ENCODE measurements around the gene RAB10. TPM values are rescaled to one million over a fixed set of nuclear protein-coding genes. Genes with fewer than 3 reads are reported as not detected.
A peak's percentile ranks its signal among the peaks of the same experiment; 100 is the strongest.
"Not testable (repeated sequence)": the region's sequence is repeated elsewhere in the genome, so short reads cannot be mapped to it uniquely, and the experiment has no call there.

The RAB10 gene
- total RNA-seq, 4 donors from 2014 or later, result 61.9 to 95.6 (median 85.1) TPM

DNA sequence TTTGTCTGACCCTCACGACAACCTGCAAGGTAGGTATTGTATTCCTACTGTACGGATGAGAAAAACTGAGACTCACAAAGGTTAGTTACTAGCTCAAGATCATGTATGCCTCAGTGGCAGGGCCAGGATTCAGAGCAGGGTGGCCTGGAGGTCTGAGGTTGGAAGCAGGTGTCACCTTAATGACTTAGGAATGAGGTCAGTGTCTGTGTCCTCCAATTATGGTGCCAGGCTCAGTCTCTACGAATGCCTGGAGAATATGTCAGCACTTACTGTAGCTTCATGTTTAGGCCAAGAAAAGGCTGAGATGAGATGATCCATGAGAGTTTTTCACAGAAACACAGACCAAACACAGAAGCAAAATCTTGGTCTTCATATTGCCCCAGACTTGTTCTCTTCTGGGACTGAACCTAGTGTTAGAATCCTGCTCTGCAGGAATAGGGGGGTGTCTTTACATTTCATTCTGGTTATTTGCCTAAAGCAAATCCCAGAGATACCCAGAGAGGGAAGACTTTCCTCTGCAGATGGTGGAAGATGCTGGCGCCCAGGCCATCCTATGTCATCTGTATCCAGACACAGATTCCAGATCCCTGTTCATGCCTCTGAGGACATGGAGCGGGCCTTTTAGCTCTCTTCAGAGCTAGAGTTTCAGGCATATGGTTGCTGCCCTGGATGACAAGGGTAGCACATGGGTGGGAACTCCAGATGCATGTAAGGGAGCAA is 16.3 kb upstream of the RAB10 start:
- no peak overlapping the region for H3K4me3 ChIP-seq
- no peaks in the 10 kb centered on the region for H3K36me3 ChIP-seq
- no peaks in the 10 kb centered on the region for H3K9me3 ChIP-seq
- DNase-seq, result no peak
- TF ChIP-seq, protein P1, sequence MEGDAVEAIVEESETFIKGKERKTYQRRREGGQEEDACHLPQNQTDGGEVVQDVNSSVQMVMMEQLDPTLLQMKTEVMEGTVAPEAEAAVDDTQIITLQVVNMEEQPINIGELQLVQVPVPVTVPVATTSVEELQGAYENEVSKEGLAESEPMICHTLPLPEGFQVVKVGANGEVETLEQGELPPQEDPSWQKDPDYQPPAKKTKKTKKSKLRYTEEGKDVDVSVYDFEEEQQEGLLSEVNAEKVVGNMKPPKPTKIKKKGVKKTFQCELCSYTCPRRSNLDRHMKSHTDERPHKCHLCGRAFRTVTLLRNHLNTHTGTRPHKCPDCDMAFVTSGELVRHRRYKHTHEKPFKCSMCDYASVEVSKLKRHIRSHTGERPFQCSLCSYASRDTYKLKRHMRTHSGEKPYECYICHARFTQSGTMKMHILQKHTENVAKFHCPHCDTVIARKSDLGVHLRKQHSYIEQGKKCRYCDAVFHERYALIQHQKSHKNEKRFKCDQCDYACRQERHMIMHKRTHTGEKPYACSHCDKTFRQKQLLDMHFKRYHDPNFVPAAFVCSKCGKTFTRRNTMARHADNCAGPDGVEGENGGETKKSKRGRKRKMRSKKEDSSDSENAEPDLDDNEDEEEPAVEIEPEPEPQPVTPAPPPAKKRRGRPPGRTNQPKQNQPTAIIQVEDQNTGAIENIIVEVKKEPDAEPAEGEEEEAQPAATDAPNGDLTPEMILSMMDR (IDR thresholded peaks at IDR 0.05), result no peak
- TF ChIP-seq POLR2A (IDR thresholded peaks at IDR 0.05), result no peak
- H3K27ac ChIP-seq, result peak overlapping the region in 3 of 4 donors; percentile 56 to 74 (median 68)
- no peaks in the 10 kb centered on the region for H3K27me3 ChIP-seq
- H3K4me1 ChIP-seq, result peaks cover 0 to 24% (median 0%) of the 10 kb centered on the region in 4 donors

DNA sequence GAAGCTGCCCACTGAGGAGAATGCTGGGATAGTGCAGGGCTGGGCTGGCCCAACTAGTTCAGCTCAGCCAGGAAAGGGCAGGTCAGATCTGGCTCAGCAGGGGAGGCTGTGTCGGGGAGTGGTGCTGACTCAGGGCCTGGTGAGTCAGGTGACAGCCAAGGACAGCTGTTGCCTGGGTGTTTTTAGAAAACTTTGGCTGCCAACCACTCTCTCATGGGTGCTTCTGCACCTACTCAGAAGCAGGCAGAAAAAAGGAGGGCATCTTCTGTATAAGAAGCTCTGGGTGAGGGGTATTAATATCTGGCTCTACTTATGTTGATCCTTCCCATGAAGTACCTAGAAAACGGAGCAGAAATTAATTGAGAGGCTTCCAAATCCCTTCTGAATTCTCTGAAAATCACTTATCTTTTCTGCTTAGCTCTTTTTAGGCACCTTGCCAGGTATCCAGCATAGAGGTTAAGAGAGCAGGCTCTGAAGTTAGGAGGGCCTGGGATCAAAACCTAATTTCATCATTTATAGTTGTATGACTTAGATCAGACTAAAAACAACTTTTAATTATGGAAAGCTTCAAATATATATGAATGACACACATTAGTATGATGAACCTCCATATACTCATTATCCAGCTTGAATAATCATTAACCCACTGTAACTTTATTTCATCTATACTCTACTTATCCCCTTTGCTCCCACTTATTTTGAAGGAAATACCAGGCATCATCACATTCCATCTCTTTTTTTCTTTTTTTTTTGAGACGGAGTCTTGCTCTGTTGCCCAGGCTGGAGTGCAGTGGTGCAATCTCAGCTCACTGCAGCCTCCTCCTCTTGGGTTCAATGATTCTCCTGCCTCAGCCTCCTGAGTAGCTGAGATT is 15.5 kb upstream of the RAB10 start:
- H3K9me3 ChIP-seq, result no peaks in the 10 kb centered on the region
- no peaks in the 10 kb centered on the region for H3K36me3 ChIP-seq
- H3K4me1 ChIP-seq, result peaks cover 0 to 20% (median 0%) of the 10 kb centered on the region in 4 donors
- no peaks in the 10 kb centered on the region for H3K27me3 ChIP-seq
- peak overlapping the region in 3 of 4 donors; percentile 56 to 74 (median 68) for H3K27ac ChIP-seq
- DNase-seq, result peak in 2 of 3 donors; percentile 82 to 89
- no peak for TF ChIP-seq POLR2A (IDR thresholded peaks at IDR 0.05)
- TF ChIP-seq, protein P1 (IDR thresholded peaks at IDR 0.05), result no peak
- H3K4me3 ChIP-seq, result no peak overlapping the region

- peaks cover 0 to 20% (median 0%) of the 10 kb centered on the region in 4 donors for H3K4me1 ChIP-seq
- H3K27me3 ChIP-seq, result no peaks in the 10 kb centered on the region
- no peak overlapping the region for H3K4me3 ChIP-seq
- TF ChIP-seq, protein P1 (IDR thresholded peaks at IDR 0.05), result no peak
- TF ChIP-seq POLR2A (IDR thresholded peaks at IDR 0.05), result no peak
- peak in 2 of 3 donors; percentile 10 to 57 for DNase-seq
- H3K36me3 ChIP-seq, result no peaks in the 10 kb centered on the region
- no peaks in the 10 kb centered on the region for H3K9me3 ChIP-seq
- H3K27ac ChIP-seq, result no peak overlapping the region
Observed at GRCh38 chr2:26020231-26020640, 13.6 kb upstream of the RAB10 start.

DNA sequence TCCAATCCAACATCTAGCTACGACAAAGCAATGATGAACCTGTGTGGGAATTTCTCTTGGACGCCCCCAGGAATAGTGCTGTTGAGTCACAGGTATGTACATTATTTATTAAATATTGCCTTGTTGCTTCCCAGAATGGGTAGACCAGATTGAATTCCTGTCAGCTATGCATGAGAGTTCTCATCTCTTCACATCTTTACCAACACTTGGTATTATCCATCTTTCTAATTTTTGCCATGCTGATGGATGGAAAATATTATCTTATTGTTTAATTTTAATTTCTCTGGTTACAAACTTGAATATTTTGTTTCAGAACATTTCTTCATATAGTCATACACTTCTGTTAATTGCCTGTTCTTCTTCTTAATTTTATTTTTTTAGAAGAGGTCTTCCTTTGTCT is 9.6 kb upstream of the RAB10 start:
- H3K9me3 ChIP-seq, result no peaks in the 10 kb centered on the region
- no peak overlapping the region for H3K4me3 ChIP-seq
- no peaks in the 10 kb centered on the region for H3K36me3 ChIP-seq
- TF ChIP-seq, protein P1 (IDR thresholded peaks at IDR 0.05), result no peak
- no peak for TF ChIP-seq POLR2A (IDR thresholded peaks at IDR 0.05)
- H3K27ac ChIP-seq, result no peak overlapping the region
- DNase-seq, result no peak
- peaks cover 0 to 5% (median 0%) of the 10 kb centered on the region in 4 donors for H3K4me1 ChIP-seq
- H3K27me3 ChIP-seq, result no peaks in the 10 kb centered on the region

DNA sequence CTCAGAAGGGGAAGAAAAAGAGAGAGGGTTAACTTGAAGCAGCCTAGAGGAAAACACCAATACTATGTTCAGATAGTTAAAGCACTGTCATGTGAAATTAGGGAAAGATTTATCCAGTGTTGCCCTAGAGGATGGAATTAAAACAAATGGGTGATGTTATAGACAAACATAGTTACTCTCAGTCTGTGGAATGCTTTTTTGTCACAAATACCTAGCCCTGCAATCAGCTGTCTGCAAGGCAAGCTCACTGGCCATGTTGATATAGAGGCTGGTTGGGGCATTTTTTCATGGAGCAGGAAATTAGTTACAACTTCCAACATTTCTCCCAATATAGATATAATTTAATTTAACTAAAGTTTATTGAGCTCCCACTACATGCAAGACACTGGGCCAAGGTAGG is 8.4 kb upstream of the RAB10 start:
- Histone ChIP-seq H3K4me1 (no peaks in the 10 kb centered on the region), H3K36me3 (no peaks in the 10 kb centered on the region), H3K9me3 (no peaks in the 10 kb centered on the region), H3K4me3 (no peak overlapping the region), H3K27ac (no peak overlapping the region), H3K27me3 (no peaks in the 10 kb centered on the region)
- no peak for DNase-seq
- TF ChIP-seq, protein P1 (IDR thresholded peaks at IDR 0.05), result no peak
- no peak for TF ChIP-seq POLR2A (IDR thresholded peaks at IDR 0.05)

DNA sequence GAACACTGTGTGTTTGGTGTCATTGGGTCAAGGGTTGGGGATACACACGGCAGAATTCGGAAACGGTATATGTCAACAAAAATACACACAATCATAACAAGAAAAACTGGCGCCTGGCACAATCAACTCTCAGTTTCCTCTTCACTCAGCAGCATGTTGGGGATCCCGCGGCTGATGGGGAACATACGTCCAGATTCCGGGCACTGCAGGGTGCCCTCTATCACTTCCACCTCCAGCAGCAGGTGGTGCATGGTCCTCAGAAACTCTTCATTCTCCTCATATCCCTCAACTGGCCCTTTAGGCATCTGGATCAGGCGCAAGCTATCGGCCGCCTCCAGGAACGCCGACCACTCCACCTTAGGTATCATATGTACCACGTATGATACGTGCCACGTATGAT is 5.8 kb upstream of the RAB10 start:
- H3K27me3 ChIP-seq, H3K27ac ChIP-seq, H3K4me3 ChIP-seq, H3K9me3 ChIP-seq, H3K36me3 ChIP-seq, H3K4me1 ChIP-seq: not testable (repeated sequence)
- peak in 1 of 3 donors; percentile 37 for DNase-seq

- DNase-seq, result peak in 1 of 3 donors; percentile 47
- H3K27ac ChIP-seq, result peak overlapping the region; percentile 85 to 98 (median 91)
- H3K4me3 ChIP-seq, result peak overlapping the region; percentile 64 to 98 (median 78)
- H3K4me1 ChIP-seq, result peaks cover 0 to 27% (median 0%) of the 10 kb centered on the region in 4 donors
- not testable (repeated sequence) for H3K9me3 ChIP-seq, H3K27me3 ChIP-seq, H3K36me3 ChIP-seq
Observed at GRCh38 chr2:26032586-26033269, 1.2 kb upstream of the RAB10 start.

Data from Peyer's patch (tissue), 4 donors.